ENCODE data around the gene CMTM4.
"Not testable (repeated sequence)": the region's sequence is repeated elsewhere in the genome, so short reads cannot be mapped to it uniquely, and the experiment has no call there.

CMTM4 gene

GRCh38 chr16:66673691-66674090 lies 22.9 kb downstream of the CMTM4 start:
- DNase-seq (ENCODE audit: low read depth in 2 of 2), result no peak

DNA sequence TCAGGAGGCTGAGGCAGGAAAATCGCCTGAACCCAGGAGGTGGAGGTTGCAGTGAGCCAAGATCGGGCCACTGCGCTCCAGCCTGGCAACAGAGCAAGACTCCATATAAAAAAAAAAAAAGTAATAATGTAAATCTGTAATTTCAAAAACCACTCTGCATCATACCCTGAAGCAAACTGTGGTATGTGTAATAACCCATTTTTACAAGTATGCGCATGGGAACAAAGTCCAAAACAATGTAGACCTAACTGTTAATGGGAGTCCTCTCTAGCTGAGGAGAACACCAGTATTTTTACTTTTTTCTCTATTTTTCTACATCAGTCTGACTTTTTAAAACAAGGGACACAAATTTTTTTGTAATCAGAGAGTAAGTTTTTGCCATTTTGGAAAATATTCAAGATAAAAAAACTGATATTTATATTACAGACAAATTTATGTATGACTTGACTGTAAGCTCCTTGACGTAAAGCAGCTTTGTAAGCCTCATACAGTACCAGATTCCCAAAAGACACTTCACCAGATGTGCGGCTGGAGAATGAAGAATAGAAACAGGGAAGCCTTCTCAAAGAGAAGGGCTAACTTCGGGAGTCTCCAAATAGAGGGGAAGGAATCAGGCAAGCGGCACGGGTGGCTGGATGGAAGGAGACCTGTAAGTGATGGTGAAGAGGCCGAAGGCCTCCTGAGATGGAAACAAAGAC lies 25.7 kb downstream of the CMTM4 start:
- no peak for DNase-seq (ENCODE audit: low read depth in 2 of 2)

GRCh38 chr16:66668777-66669444 lies 27.6 kb downstream of the CMTM4 start:
- DNase-seq (ENCODE audit: low read depth in 2 of 2), result no peak

GRCh38 chr16:66667944-66668343 lies 28.6 kb downstream of the CMTM4 start:
- no peak for DNase-seq (ENCODE audit: low read depth in 2 of 2)

GRCh38 chr16:66662445-66663194 lies 33.9 kb downstream of the CMTM4 start:
- DNase-seq (ENCODE audit: low read depth in 2 of 2), result no peak

- not testable (repeated sequence) for DNase-seq (ENCODE audit: low read depth in 2 of 2)
These were observed 34.7 kb downstream of the CMTM4 start for GRCh38 chr16:66661671-66662346.

GRCh38 chr16:66661210-66661560 lies 35.4 kb downstream of the CMTM4 start:
- no peak for DNase-seq (ENCODE audit: low read depth in 2 of 2)

GRCh38 chr16:66660422-66661209 lies 35.9 kb downstream of the CMTM4 start:
- DNase-seq (ENCODE audit: low read depth in 2 of 2), result no peak

DNA sequence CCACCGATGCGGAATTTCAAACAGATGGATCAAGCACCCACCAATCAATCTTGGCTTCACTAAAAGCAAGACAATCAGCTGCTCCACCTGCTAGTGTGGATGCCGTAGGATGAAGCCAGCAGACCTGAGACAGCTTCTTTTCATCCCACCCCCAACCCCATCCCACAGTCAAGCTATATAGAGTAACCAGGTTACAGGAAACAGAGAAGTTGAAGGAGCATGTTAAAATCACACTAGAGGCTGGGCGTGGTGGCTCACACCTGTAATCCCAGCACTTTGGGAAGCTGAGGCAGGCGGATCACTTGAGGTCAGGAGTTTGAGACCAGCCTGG lies 37.7 kb downstream of the CMTM4 start:
- no peak for DNase-seq (ENCODE audit: low read depth in 2 of 2)

DNA sequence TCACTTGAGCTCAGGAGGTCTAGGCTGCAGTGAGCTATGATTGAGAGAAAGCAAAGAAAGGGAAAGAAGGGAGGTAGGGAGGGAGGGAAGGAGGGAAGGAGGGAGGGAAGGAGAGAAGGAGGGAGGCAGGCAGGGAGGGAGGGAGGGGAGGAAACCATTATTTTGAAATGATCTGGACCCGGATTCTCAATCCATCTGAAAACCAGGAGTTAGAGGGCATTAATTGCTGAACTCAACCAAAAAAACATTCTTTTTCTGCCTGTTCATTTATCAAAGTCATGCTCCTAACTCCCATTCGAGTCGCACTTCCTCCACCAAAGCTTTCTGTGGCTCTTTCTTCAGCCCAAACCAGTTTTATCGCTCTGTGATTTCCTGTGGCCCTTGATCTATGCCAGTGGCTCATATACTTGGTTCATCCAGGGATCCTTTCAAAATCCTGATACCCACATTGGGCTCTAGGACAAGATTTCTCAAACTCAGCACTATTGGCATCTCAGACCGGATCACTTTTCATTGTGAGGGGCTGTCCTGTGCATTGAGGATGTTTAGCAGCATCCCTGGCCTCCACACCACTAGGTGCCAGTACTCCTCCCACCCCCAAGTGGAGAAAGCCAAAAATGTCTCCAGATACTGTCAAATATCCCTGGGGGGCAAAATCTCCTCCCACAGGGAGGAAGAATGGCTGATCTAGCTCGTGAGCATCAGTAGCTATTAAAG lies 38.2 kb downstream of the CMTM4 start:
- no peak for DNase-seq (ENCODE audit: low read depth in 2 of 2)

DNA sequence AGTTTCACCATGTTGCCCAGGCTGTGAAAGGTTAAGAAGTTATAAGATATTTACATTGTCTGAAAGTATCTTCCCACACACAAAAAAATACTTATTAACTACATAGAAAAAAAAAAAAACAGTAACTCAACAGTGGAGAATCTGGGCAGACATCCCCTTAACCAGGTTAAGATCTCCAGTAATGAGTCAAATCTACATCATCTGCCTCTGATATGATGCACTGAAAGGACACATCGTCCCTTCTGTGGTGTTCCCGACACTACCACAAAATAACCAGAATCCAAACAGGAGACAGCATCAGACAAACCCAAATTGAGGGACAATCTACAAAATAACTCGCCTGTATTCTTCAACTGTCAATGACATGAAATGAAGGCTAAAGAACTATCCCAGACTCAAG lies 40.0 kb downstream of the CMTM4 start:
- DNase-seq (ENCODE audit: low read depth in 2 of 2), result no peak

- DNase-seq (ENCODE audit: low read depth in 2 of 2), result no peak
These were observed 42.8 kb downstream of the CMTM4 start for GRCh38 chr16:66653581-66654350.

- no peak for DNase-seq (ENCODE audit: low read depth in 2 of 2)
These were observed 43.7 kb downstream of the CMTM4 start for GRCh38 chr16:66652661-66653360.

- DNase-seq (ENCODE audit: low read depth in 2 of 2), result no peak
These were observed 44.6 kb downstream of the CMTM4 start for GRCh38 chr16:66651965-66652364.

GRCh38 chr16:66651474-66651765 lies 45.1 kb downstream of the CMTM4 start:
- no peak for DNase-seq (ENCODE audit: low read depth in 2 of 2)

DNA sequence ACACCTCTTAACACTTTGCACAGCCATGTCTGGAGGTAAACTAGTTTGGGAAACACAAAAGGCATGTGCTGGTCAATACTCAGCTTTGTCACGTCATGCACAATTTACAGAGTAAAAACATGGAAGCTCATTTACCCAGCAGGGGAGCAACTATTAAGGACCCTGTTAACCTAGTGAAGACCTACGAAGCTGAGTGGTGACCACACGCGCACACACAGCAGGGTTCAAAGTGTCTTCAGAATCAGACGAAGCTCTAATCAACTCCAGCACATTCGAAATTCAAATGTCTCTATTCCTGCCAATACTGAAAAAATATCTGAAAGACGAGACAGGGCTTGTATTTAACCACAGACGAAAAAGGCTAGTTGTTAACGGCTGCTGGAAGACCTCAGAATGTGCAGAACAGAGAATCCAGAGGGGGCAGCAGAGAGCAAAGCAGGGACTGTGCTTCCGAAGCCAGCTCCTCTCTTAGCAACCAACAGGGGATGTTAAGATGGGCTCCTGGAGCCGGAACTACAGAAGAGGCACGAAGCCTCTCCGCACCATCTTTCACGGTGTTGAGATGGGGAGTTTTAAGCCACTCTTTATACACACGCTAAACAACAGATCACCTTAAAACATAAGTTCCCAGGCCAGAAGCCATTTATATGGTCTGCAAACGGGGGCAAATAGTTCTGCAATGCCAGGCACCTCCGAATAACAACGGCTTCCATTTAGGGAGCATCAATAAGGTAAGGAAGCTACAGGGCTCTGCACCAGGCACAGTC lies 45.7 kb downstream of the CMTM4 start:
- peak; percentile 44 to 58 for DNase-seq (ENCODE audit: low read depth in 2 of 2)

GRCh38 chr16:66649636-66650205 lies 46.8 kb downstream of the CMTM4 start:
- no peak for DNase-seq (ENCODE audit: low read depth in 2 of 2)

DNA sequence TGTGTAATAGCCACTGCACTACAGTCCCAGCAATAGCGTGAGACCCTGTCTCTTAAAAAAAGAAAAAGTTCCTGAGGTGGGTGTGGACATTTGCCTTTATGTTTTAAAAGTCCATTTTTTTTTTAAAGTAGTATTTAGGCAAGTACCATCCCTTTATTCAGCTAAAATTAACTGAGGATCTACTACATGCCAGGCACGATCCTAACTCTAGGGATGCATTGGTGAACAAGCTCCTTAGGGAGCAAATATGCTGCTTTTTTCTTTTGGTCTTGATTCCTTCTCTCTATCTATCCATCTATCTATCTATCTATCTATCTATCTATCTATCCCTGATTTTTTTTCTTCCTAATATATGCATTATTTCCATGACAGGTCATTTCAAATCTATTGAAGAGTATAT lies 47.4 kb downstream of the CMTM4 start:
- DNase-seq (ENCODE audit: low read depth in 2 of 2), result no peak

GRCh38 chr16:66647866-66648265 lies 48.7 kb downstream of the CMTM4 start:
- DNase-seq (ENCODE audit: low read depth in 2 of 2), result no peak
